IMR-90 (cell line): ENCODE data around the gene SLBP. TPM values are rescaled to one million over a fixed set of nuclear protein-coding genes. Genes with fewer than 3 reads are reported as not detected.
A peak's percentile ranks its signal among the peaks of the same experiment; 100 is the strongest.

Experiments used
- ATAC-seq: fragments of 200-7000 bp; cut with Tn5 transposase; 2 replicates; pipeline ENCODE4 v1.9.1; 2020; ENCODE audit warnings: low read depth, mild to moderate bottlenecking, moderate library complexity
- BruUV-seq: library from RNA; stranded (reverse); fragments of 400-500 nt; replicated peaks from 2 replicates; lab custom pipeline; 2021; lab: Mats Ljungman, UMichigan
- CTCF ChIA-PET: fragments of 300-600 bp; formaldehyde crosslinking; extraction: SDS; loops from one replicate; lab custom pipeline; 2021; ENCODE audit warnings: antibody characterized with exemption; lab: Yijun Ruan, JAX
- POLR2A ChIA-PET: fragments of 300-600 bp; sonication (Branson Sonifier 250); formaldehyde crosslinking; loops from one replicate; lab custom pipeline; 2022; ENCODE audit warnings: antibody characterized with exemption; ENCODE audit not compliant: unreplicated experiment; lab: Charles Lee
- DNase-seq: peaks from one replicate; pipeline ENCODE4 v3.0.0; 2013
- H2AFZ ChIP-seq: replicated peaks from 2 replicates; pipeline ENCODE3; 2013; ENCODE audit warnings: low read length, mild to moderate bottlenecking; ENCODE audit not compliant: poor library complexity
- H2AK5ac ChIP-seq: 2 replicates; pipeline ENCODE4 v1.6.1; 2013; ENCODE audit warnings: low read depth, low read length, inconsistent platforms
- H2AK9ac ChIP-seq: replicated peaks from 2 replicates; pipeline ENCODE3; 2013; ENCODE audit warnings: mild to moderate bottlenecking, low read depth, low read length, moderate library complexity; ENCODE audit not compliant: poor library complexity
- H2BK120ac ChIP-seq: 2 replicates; pipeline ENCODE4 v1.6.1; 2013; ENCODE audit warnings: low read depth, low read length, inconsistent platforms
- H2BK15ac ChIP-seq: 3 replicates; pipeline ENCODE4 v1.6.1; 2013; ENCODE audit warnings: low read depth, low read length, inconsistent platforms
- H2BK20ac ChIP-seq: 2 replicates; pipeline ENCODE4 v1.6.1; 2013; ENCODE audit warnings: low read depth, mild to moderate bottlenecking, inconsistent platforms, low read length, moderate library complexity
- H2BK5ac ChIP-seq: 2 replicates; pipeline ENCODE4 v1.6.1; 2013; ENCODE audit warnings: mild to moderate bottlenecking, low read depth, low read length, inconsistent platforms; ENCODE audit not compliant: poor library complexity, severe bottlenecking
- H3K14ac ChIP-seq: replicated peaks from 2 replicates; pipeline ENCODE4 v1.6.1; 2013; ENCODE audit warnings: low read depth, low read length, inconsistent platforms
- H3K18ac ChIP-seq: 2 replicates; pipeline ENCODE4 v1.6.1; 2013; ENCODE audit warnings: low read depth, low read length, control low read depth
- H3K23ac ChIP-seq: 2 replicates; pipeline ENCODE4 v1.6.1; 2013; ENCODE audit warnings: low read depth, low read length, inconsistent platforms
- H3K27ac ChIP-seq: 2 replicates; pipeline ENCODE4 v1.5.1; 2013; ENCODE audit warnings: mild to moderate bottlenecking, control low read depth, low read length; ENCODE audit not compliant: insufficient read depth
- H3K27me3 ChIP-seq: 2 replicates; pipeline ENCODE4 v1.6.1; 2013; ENCODE audit warnings: low read length; ENCODE audit not compliant: control insufficient read depth, insufficient read depth
- H3K36me3 ChIP-seq: 2 replicates; pipeline ENCODE4 v1.6.1; 2013; ENCODE audit warnings: low read length, mixed read lengths; ENCODE audit not compliant: control insufficient read depth, insufficient read depth
- H3K4ac ChIP-seq: 2 replicates; pipeline ENCODE4 v1.6.1; 2013; ENCODE audit warnings: low read depth, low read length, inconsistent platforms
- H3K4me1 ChIP-seq: 2 replicates; pipeline ENCODE4 v1.6.1; 2013; ENCODE audit warnings: low read length, mixed read lengths; ENCODE audit not compliant: control insufficient read depth, insufficient read depth
- H3K4me2 ChIP-seq: 2 replicates; pipeline ENCODE4 v1.6.1; 2013; ENCODE audit warnings: low read depth, mild to moderate bottlenecking, control low read depth, low read length, moderate library complexity
- H3K4me3 ChIP-seq: 2 replicates; pipeline ENCODE4 v1.5.1; 2013; ENCODE audit warnings: low read depth, mild to moderate bottlenecking, control low read depth, low read length, moderate library complexity; ENCODE audit not compliant: insufficient read depth
- H3K56ac ChIP-seq: 2 replicates; pipeline ENCODE4 v1.6.1; 2013; ENCODE audit warnings: low read length, inconsistent platforms; ENCODE audit not compliant: insufficient read depth; ENCODE audit errors: extremely low read depth
- H3K79me1 ChIP-seq, 2 experiments: 2 replicates each; pipeline ENCODE4 v1.6.1; 2013; ENCODE audit warnings: low read length in 2 of 2, inconsistent platforms in 1 of 2, low read depth in 1 of 2
- H3K9ac ChIP-seq: 2 replicates; pipeline ENCODE4 v1.6.1; 2013; ENCODE audit warnings: low read depth, low read length, control low read depth
- H3K9me1 ChIP-seq: 2 replicates; pipeline ENCODE4 v1.6.1; 2013; ENCODE audit warnings: low read length, inconsistent platforms; ENCODE audit not compliant: insufficient read depth
- H3K9me3 ChIP-seq: 2 replicates; pipeline ENCODE4 v1.6.1; 2013; ENCODE audit warnings: low read length; ENCODE audit not compliant: control insufficient read depth, insufficient read depth
- H4K20me1 ChIP-seq: 2 replicates; pipeline ENCODE4 v1.6.1; 2013; ENCODE audit warnings: low read length, inconsistent platforms; ENCODE audit not compliant: insufficient read depth
- H4K5ac ChIP-seq: 2 replicates; pipeline ENCODE4 v1.6.1; 2013; ENCODE audit warnings: mild to moderate bottlenecking, low read depth, low read length, control low read depth
- H4K8ac ChIP-seq, 2 experiments: 2 replicates each; pipeline ENCODE4 v1.6.1; 2013; ENCODE audit warnings: low read depth in 2 of 2, low read length in 2 of 2, control low read depth in 1 of 2, inconsistent platforms in 1 of 2
- H4K91ac ChIP-seq: 2 replicates; pipeline ENCODE4 v1.6.1; 2013; ENCODE audit warnings: low read depth, low read length, inconsistent platforms; ENCODE audit not compliant: insufficient read depth
- CEBPB ChIP-seq: IDR thresholded peaks from 2 replicates; pipeline ENCODE4 v1.6.1; 2012; ENCODE audit warnings: low read depth, low read length, improper control_type of control experiment
- CHD1 ChIP-seq: IDR thresholded peaks from 2 replicates; pipeline ENCODE4 v1.6.1; 2012; ENCODE audit warnings: low read depth, low read length, improper control_type of control experiment
- CTCF ChIP-seq: conservative IDR thresholded peaks from 2 replicates; pipeline ENCODE4 v1.5.1; 2012; ENCODE audit warnings: mild to moderate bottlenecking, low read depth, low read length, improper control_type of control experiment
- FOS ChIP-seq: fragments of 150-350 bp; IDR thresholded peaks from 2 replicates; pipeline ENCODE4 v1.6.1; 2016; ENCODE audit warnings: low read depth, low read length
- MXI1 ChIP-seq: IDR thresholded peaks from 2 replicates; pipeline ENCODE4 v1.6.1; 2012; ENCODE audit warnings: low read depth, mild to moderate bottlenecking, low read length, moderate library complexity, borderline replicate concordance
- NFE2L2 ChIP-seq: fragments of 150-350 bp; IDR thresholded peaks from 2 replicates; pipeline ENCODE4 v1.6.1; 2016; ENCODE audit warnings: low read depth, mild to moderate bottlenecking, low read length
- POLR2A ChIP-seq: IDR thresholded peaks from 2 replicates; pipeline ENCODE4 v1.6.1; 2012; ENCODE audit warnings: mild to moderate bottlenecking, low read depth, low read length
- RAD21 ChIP-seq: IDR thresholded peaks from 2 replicates; pipeline ENCODE4 v1.6.1; 2012; ENCODE audit warnings: low read length, improper control_type of control experiment
- RFX5 ChIP-seq: IDR thresholded peaks from 2 replicates; pipeline ENCODE4 v1.8.0; 2012; ENCODE audit warnings: low read depth, mild to moderate bottlenecking, low read length, moderate library complexity
- SMC3 ChIP-seq: fragments of 150-350 bp; IDR thresholded peaks from 2 replicates; pipeline ENCODE4 v1.6.1; 2016; ENCODE audit warnings: low read depth, mild to moderate bottlenecking, antibody characterized with exemption, low read length, moderate library complexity
- WGBS, 2 experiments: methylation state at CpG; one replicate each; pipeline versions ENCODE4 v1.1.5 to v1.1.7; 2013; ENCODE audit warnings: missing lambda C conversion rate in 2 of 2; ENCODE audit not compliant: insufficient read length in 1 of 2; ENCODE audit errors: extremely low coverage in 2 of 2; 5-methylcytosine and 5-hydroxymethylcytosine counted together
- dilution Hi-C: fragments of 300-500 bp; cut with HindIII; formaldehyde crosslinking; loops from one replicate; pipeline ENCODE4 v1.14.3; 2018; ENCODE audit warnings: low sequenced_read_pairs; ENCODE audit not compliant: unreplicated experiment
- in situ Hi-C: fragments of 300-500 bp; cut with MboI; formaldehyde crosslinking; loops from 3 replicates; pipeline ENCODE4 v1.14.3; 2019; ENCODE audit warnings: low sequenced_read_pairs, inconsistent platforms, mixed read lengths
- intact Hi-C: fragments of 100-400 bp; cut with micrococcal nuclease; formaldehyde crosslinking; loops from 2 replicates; pipeline ENCODE4 v1.10.0; 2022
- polyA plus RNA-seq, 3 experiments: library from polyadenylated mRNA; depleted of rRNA; stranded (reverse); fragments of >200 nt; gene quantifications; 2 replicates each; pipeline ENCODE4 v1.2.3, GENCODE V29; 2012; ENCODE audit warnings: low replicate concordance in 1 of 3
- total RNA-seq: library from RNA; depleted of rRNA; stranded (reverse); fragments of >200 nt; gene quantifications from 2 replicates; pipeline ENCODE4 v1.2.3, GENCODE V29; 2012
- TF ChIP-seq, protein P1 (sequence below): fragments of 150-350 bp; IDR thresholded peaks from 2 replicates; pipeline ENCODE4 v1.6.1; 2016; ENCODE audit warnings: low read depth, mild to moderate bottlenecking, low read length, moderate library complexity, borderline replicate concordance
- TF ChIP-seq, protein P2 (sequence below): fragments of 150-350 bp; IDR thresholded peaks from 2 replicates; pipeline ENCODE4 v1.6.1; 2017; ENCODE audit warnings: mild to moderate bottlenecking, antibody characterized with exemption, low read length, low read depth

The SLBP gene
- total and polyA plus RNA-seq, 2 of the 4 experiments (the other 2 are of a cell fraction), result 64.9 to 66.1 TPM

- no peak for TF ChIP-seq RAD21
Observed at GRCh38 chr4:1711571-1712215, 426 bp downstream of the SLBP start (continued).

- Histone ChIP-seq H3K9me3 (no peaks in the 10 kb centered on the region), H3K36me3 (peaks cover 11% of the 10 kb centered on the region), H2AK9ac (peak overlapping the region; percentile 82), H3K9ac (peak overlapping the region; percentile 89), H3K56ac (peak overlapping the region; percentile 78), H2BK15ac (no peak overlapping the region), H3K18ac (no peak overlapping the region), H4K5ac (0 out of 2 replicates have a peak overlapping the region, but pooled peaks have one; percentile 40), H4K91ac (0 out of 2 replicates have a peak overlapping the region, but pooled peaks have one; percentile 25), H2AFZ (peak overlapping the region; percentile 90), H3K4ac (peak overlapping the region; percentile 78), H3K4me1 (peaks cover 11% of the 10 kb centered on the region), H2BK20ac (no peak overlapping the region), H2BK120ac (no peak overlapping the region), H3K23ac (peak overlapping the region; percentile 95), H3K9me1 (peaks cover 10% of the 10 kb centered on the region; the same call in 1 of the 2 replicates), H2AK5ac (peak overlapping the region; percentile 97), H4K20me1 (peaks cover 44% of the 10 kb centered on the region), H2BK5ac (peak overlapping the region; percentile 73), H3K4me2 (peak overlapping the region; percentile 96), H3K14ac (peak overlapping the region; percentile 85), H3K79me1 (peaks cover 17 to 70% of the 10 kb centered on the region in 2 experiments), H3K4me3 (peak overlapping the region; percentile 92), H4K8ac (peak overlapping the region in 1 of 2 experiments; percentile 56; a peak in 1 of 4 replicates), H3K27ac (peak overlapping the region; percentile 79), H3K27me3 (no peaks in the 10 kb centered on the region)
- in situ Hi-C loops, result no loop called here
- intact Hi-C loops, result no loop called here
- dilution Hi-C loops, result no loop called here
- no TSS peak for BruUV-seq
- no peak for ATAC-seq
- WGBS, 2 experiments, result 0% methylated on average over 10 of the region's 22 CpGs; no CpG with 5 or more reads in 1 of the 2 experiments
- no peak for DNase-seq
- ChIA-PET POLR2A (no interaction called here), CTCF (interaction anchor here (1.3 kb wide), 1 partner anchor 18 kb away, joined by 7 read pairs; no protein-coding TSS in a partner anchor)
- no peak for TF ChIP-seq POLR2A
- TF ChIP-seq CEBPB, result no peak
- TF ChIP-seq CTCF, result no peak
- no peak for TF ChIP-seq SMC3
- TF ChIP-seq, protein P1, sequence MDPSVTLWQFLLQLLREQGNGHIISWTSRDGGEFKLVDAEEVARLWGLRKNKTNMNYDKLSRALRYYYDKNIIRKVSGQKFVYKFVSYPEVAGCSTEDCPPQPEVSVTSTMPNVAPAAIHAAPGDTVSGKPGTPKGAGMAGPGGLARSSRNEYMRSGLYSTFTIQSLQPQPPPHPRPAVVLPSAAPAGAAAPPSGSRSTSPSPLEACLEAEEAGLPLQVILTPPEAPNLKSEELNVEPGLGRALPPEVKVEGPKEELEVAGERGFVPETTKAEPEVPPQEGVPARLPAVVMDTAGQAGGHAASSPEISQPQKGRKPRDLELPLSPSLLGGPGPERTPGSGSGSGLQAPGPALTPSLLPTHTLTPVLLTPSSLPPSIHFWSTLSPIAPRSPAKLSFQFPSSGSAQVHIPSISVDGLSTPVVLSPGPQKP, result no peak
- no peak for TF ChIP-seq RFX5
- TF ChIP-seq RAD21, result no peak
- no peak for TF ChIP-seq CHD1
- no peak for TF ChIP-seq FOS
- TF ChIP-seq MXI1, result no peak
- TF ChIP-seq, protein P2, sequence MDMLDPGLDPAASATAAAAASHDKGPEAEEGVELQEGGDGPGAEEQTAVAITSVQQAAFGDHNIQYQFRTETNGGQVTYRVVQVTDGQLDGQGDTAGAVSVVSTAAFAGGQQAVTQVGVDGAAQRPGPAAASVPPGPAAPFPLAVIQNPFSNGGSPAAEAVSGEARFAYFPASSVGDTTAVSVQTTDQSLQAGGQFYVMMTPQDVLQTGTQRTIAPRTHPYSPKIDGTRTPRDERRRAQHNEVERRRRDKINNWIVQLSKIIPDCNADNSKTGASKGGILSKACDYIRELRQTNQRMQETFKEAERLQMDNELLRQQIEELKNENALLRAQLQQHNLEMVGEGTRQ, result no peak
- no peak for TF ChIP-seq NFE2L2
Observed at GRCh38 chr4:1711055-1711570, 1.0 kb downstream of the SLBP start.
